K562 (cell line): ENCODE measurements around the gene SVEP1. TPM values are rescaled to one million over a fixed set of nuclear protein-coding genes. Genes with fewer than 3 reads are reported as not detected.
A peak's percentile ranks its signal among the peaks of the same experiment; 100 is the strongest.

Experiments used
- ARHGAP35 ChIP-seq: fragments of 450-650 bp; IDR thresholded peaks from 2 replicates; pipeline ENCODE4 v1.6.1; 2018; ENCODE audit not compliant: partially characterized antibody
- ARID1B ChIP-seq: fragments of 450-650 bp; IDR thresholded peaks from 2 replicates; pipeline ENCODE4 v1.6.1; 2016; ENCODE audit warnings: antibody characterized with exemption, mild to moderate bottlenecking, inconsistent platforms
- ESRRB ChIP-seq: fragments of 250-450 bp; sonication (Bioruptor Pico); IDR thresholded peaks from 2 replicates; pipeline ENCODE4 v1.5.0; 2020; ENCODE audit warnings: mild to moderate bottlenecking, moderate library complexity, borderline replicate concordance
- FOSL1 ChIP-seq: fragments of 200-800 bp; sonication (Bioruptor generic); conservative IDR thresholded peaks from 2 replicates; pipeline ENCODE4 v1.6.1; 2016; ENCODE audit warnings: missing genetic modification characterization, missing compliant biosample characterization
- GABPA ChIP-seq: fragments of 200-800 bp; sonication (Bioruptor generic); conservative IDR thresholded peaks from 2 replicates; pipeline ENCODE4 v1.6.1; 2016; ENCODE audit warnings: low read depth, missing genetic modification characterization, missing compliant biosample characterization
- HDAC2 ChIP-seq: fragments of 450-650 bp; IDR thresholded peaks from 2 replicates; pipeline ENCODE4 v1.6.1; 2016; ENCODE audit warnings: mild to moderate bottlenecking
- NFRKB ChIP-seq: fragments of 450-650 bp; IDR thresholded peaks from 2 replicates; pipeline ENCODE4 v1.6.1; 2016; ENCODE audit warnings: low read depth
- RBM39 ChIP-seq: fragments of 200-400 bp; formaldehyde crosslinking; optimal IDR thresholded peaks from 2 replicates; pipeline ENCODE3; 2018; ENCODE audit warnings: low read depth, low read length
- SMARCA4 ChIP-seq: fragments of 450-650 bp; IDR thresholded peaks from 2 replicates; pipeline ENCODE4 v1.6.1; 2016
- SMARCA5 ChIP-seq: fragments of 450-650 bp; IDR thresholded peaks from 2 replicates; pipeline ENCODE4 v1.6.1; 2016
- ZNF133 ChIP-seq: fragments of 250-450 bp; sonication (Bioruptor Pico); IDR thresholded peaks from 2 replicates; pipeline ENCODE4 v1.4.0; 2020; ENCODE audit warnings: mild to moderate bottlenecking
- ZNF253 ChIP-seq: fragments of 250-450 bp; sonication (Bioruptor Pico); conservative IDR thresholded peaks from 2 replicates; pipeline ENCODE4 v1.6.1; 2021; ENCODE audit warnings: mild to moderate bottlenecking
- ZNF644 ChIP-seq: fragments of 200-800 bp; sonication (Bioruptor generic); IDR thresholded peaks from 2 replicates; pipeline ENCODE4 v1.6.1; 2016; ENCODE audit warnings: low read depth, missing genetic modification characterization, missing compliant biosample characterization
- ZNF785 ChIP-seq: fragments of 250-450 bp; sonication (Bioruptor Pico); IDR thresholded peaks from 2 replicates; pipeline ENCODE4 v1.4.0; 2020; ENCODE audit warnings: mild to moderate bottlenecking
- ZSCAN32 ChIP-seq: fragments of 450-650 bp; formaldehyde crosslinking; IDR thresholded peaks from 2 replicates; pipeline ENCODE4 v1.4.0; 2020; ENCODE audit warnings: mild to moderate bottlenecking, moderate library complexity
- polyA plus RNA-seq, 8 experiments: library from polyadenylated mRNA; depleted of rRNA in 4 of 8; stranded (reverse) in 5 of 8; unstranded in 3 of 8; fragments of >200 nt; fragmentation: Nextera tagmentation in 2 of 8; fragmentation: Illumina TruSeq in 1 of 8; extraction: Ambion mirVana in 2 of 8; extraction: Trizol in 1 of 8; gene quantifications; 2 replicates each; pipeline versions ENCODE4 v1.2.1 to v1.2.3, GENCODE V29; 2011 to 2014; ENCODE audit warnings: inconsistent platforms in 1 of 8, missing spikeins in 1 of 8
- total RNA-seq, 7 experiments: library from RNA; depleted of rRNA in 6 of 7; stranded (reverse); fragments of >200 nt in 6 of 7; fragmentation: Illumina TruSeq in 2 of 7; extraction: Trizol in 2 of 7; gene quantifications; 2 replicates each; pipeline versions ENCODE4 v1.2.1 to v1.2.3, GENCODE V29; 2011 to 2021; ENCODE audit warnings: low replicate concordance in 1 of 7
- TF ChIP-seq, protein P1 (sequence below), 3 experiments: fragments of 200-800 bp in 1 of 3; fragments of 250-450 bp in 1 of 3; fragments of 450-650 bp in 1 of 3; sonication (Bioruptor Pico) in 1 of 3; sonication (Bioruptor generic) in 1 of 3; formaldehyde crosslinking in 1 of 3; IDR thresholded peaks; 2 replicates each; pipeline versions ENCODE4 v1.6.1 to v1.8.0; 2016 to 2022; ENCODE audit warnings: mild to moderate bottlenecking in 2 of 3, missing genetic modification characterization in 2 of 3, missing compliant biosample characterization in 1 of 3, moderate library complexity in 1 of 3
- TF ChIP-seq, protein P2 (sequence below): IDR thresholded peaks from 3 replicates; pipeline ENCODE4 v1.6.1; 2011; ENCODE audit warnings: borderline replicate concordance, mild to moderate bottlenecking, moderate library complexity; ENCODE audit not compliant: insufficient read length; ENCODE audit errors: extremely low read depth
- TF ChIP-seq, protein P3 (sequence below), 2 experiments: fragments of 150-350 bp in 1 of 2; IDR thresholded peaks; 2 replicates each; pipeline ENCODE4 v1.6.1; 2012 to 2016; ENCODE audit warnings: low read depth in 2 of 2, low read length in 2 of 2, mild to moderate bottlenecking in 1 of 2, moderate library complexity in 1 of 2
- TF ChIP-seq, protein P4 (sequence below): sonication (generic); IDR thresholded peaks from 2 replicates; pipeline ENCODE4 v1.6.1; 2016

SVEP1 gene
- total and polyA plus RNA-seq, 9 of the 15 experiments (the other 6 are each of a cell fraction or from before 2014, with no cell fraction given), result 0.20 to 0.84 (median 0.43) TPM

DNA sequence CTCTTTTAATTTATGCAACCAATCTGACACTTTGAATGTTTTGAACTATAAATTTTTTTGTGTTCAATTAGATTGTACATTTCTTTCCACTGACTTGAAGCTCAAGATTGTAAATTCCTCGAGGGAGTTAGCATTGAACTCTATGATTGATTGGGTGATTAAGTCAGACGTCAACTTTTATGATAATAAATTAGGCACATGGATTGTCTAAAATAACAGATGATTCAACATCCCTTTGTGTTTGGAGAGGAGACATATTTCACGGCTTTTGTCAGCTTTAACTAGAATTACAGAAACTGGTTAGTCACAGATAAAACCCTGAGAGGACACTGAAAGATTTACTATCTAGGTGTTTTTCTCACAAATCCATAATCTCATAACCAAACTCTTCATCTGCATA, 209.2 kb downstream of the SVEP1 start (continued):
- TF ChIP-seq ZNF785 (CRISPR knock-in tag) (no peak), NFRKB (no peak), ESRRB (CRISPR knock-in tag) (no peak), ZSCAN32 (no peak), ARHGAP35 (peak; percentile 73), RBM39 (no peak), ZNF133 (CRISPR knock-in tag) (no peak), SMARCA5 (no peak), FOSL1 (no peak; the same call in 1 of the 2 replicates), GABPA (no peak), ZNF253 (CRISPR knock-in tag) (no peak), HDAC2 (no peak), ZNF644 (tag) (peak; percentile 37; the same call in 1 of the 2 replicates), SMARCA4 (peak; percentile 74; the same call in 1 of the 2 replicates), ARID1B (peak; percentile 90)
- TF ChIP-seq, protein P1, sequence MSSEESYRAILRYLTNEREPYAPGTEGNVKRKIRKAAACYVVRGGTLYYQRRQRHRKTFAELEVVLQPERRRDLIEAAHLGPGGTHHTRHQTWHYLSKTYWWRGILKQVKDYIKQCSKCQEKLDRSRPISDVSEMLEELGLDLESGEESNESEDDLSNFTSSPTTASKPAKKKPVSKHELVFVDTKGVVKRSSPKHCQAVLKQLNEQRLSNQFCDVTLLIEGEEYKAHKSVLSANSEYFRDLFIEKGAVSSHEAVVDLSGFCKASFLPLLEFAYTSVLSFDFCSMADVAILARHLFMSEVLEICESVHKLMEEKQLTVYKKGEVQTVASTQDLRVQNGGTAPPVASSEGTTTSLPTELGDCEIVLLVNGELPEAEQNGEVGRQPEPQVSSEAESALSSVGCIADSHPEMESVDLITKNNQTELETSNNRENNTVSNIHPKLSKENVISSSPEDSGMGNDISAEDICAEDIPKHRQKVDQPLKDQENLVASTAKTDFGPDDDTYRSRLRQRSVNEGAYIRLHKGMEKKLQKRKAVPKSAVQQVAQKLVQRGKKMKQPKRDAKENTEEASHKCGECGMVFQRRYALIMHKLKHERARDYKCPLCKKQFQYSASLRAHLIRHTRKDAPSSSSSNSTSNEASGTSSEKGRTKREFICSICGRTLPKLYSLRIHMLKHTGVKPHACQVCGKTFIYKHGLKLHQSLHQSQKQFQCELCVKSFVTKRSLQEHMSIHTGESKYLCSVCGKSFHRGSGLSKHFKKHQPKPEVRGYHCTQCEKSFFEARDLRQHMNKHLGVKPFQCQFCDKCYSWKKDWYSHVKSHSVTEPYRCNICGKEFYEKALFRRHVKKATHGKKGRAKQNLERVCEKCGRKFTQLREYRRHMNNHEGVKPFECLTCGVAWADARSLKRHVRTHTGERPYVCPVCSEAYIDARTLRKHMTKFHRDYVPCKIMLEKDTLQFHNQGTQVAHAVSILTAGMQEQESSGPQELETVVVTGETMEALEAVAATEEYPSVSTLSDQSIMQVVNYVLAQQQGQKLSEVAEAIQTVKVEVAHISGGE (CRISPR knock-in tag; IDR thresholded peaks at IDR 0.05), result no peak
- TF ChIP-seq, protein P2, sequence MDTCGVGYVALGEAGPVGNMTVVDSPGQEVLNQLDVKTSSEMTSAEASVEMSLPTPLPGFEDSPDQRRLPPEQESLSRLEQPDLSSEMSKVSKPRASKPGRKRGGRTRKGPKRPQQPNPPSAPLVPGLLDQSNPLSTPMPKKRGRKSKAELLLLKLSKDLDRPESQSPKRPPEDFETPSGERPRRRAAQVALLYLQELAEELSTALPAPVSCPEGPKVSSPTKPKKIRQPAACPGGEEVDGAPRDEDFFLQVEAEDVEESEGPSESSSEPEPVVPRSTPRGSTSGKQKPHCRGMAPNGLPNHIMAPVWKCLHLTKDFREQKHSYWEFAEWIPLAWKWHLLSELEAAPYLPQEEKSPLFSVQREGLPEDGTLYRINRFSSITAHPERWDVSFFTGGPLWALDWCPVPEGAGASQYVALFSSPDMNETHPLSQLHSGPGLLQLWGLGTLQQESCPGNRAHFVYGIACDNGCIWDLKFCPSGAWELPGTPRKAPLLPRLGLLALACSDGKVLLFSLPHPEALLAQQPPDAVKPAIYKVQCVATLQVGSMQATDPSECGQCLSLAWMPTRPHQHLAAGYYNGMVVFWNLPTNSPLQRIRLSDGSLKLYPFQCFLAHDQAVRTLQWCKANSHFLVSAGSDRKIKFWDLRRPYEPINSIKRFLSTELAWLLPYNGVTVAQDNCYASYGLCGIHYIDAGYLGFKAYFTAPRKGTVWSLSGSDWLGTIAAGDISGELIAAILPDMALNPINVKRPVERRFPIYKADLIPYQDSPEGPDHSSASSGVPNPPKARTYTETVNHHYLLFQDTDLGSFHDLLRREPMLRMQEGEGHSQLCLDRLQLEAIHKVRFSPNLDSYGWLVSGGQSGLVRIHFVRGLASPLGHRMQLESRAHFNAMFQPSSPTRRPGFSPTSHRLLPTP, result no peak
- TF ChIP-seq, protein P3, sequence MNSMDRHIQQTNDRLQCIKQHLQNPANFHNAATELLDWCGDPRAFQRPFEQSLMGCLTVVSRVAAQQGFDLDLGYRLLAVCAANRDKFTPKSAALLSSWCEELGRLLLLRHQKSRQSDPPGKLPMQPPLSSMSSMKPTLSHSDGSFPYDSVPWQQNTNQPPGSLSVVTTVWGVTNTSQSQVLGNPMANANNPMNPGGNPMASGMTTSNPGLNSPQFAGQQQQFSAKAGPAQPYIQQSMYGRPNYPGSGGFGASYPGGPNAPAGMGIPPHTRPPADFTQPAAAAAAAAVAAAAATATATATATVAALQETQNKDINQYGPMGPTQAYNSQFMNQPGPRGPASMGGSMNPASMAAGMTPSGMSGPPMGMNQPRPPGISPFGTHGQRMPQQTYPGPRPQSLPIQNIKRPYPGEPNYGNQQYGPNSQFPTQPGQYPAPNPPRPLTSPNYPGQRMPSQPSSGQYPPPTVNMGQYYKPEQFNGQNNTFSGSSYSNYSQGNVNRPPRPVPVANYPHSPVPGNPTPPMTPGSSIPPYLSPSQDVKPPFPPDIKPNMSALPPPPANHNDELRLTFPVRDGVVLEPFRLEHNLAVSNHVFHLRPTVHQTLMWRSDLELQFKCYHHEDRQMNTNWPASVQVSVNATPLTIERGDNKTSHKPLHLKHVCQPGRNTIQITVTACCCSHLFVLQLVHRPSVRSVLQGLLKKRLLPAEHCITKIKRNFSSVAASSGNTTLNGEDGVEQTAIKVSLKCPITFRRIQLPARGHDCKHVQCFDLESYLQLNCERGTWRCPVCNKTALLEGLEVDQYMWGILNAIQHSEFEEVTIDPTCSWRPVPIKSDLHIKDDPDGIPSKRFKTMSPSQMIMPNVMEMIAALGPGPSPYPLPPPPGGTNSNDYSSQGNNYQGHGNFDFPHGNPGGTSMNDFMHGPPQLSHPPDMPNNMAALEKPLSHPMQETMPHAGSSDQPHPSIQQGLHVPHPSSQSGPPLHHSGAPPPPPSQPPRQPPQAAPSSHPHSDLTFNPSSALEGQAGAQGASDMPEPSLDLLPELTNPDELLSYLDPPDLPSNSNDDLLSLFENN (IDR thresholded peaks at IDR 0.05; ENCODE audit: low read depth in 2 of 2, low read length in 2 of 2), result 0 out of 4 replicates have a peak, but pooled peaks of 1 of the 2 experiments have one; percentile 20
- TF ChIP-seq, protein P4, sequence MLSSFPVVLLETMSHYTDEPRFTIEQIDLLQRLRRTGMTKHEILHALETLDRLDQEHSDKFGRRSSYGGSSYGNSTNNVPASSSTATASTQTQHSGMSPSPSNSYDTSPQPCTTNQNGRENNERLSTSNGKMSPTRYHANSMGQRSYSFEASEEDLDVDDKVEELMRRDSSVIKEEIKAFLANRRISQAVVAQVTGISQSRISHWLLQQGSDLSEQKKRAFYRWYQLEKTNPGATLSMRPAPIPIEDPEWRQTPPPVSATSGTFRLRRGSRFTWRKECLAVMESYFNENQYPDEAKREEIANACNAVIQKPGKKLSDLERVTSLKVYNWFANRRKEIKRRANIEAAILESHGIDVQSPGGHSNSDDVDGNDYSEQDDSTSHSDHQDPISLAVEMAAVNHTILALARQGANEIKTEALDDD, result peak; percentile 95
